ENCODE results near the gene PMEPA1. TPM values are rescaled to one million over a fixed set of nuclear protein-coding genes. Genes with fewer than 3 reads are reported as not detected.

The PMEPA1 gene
- total RNA-seq, 1 experiment from 2014 or later = 15.0 TPM

DNA sequence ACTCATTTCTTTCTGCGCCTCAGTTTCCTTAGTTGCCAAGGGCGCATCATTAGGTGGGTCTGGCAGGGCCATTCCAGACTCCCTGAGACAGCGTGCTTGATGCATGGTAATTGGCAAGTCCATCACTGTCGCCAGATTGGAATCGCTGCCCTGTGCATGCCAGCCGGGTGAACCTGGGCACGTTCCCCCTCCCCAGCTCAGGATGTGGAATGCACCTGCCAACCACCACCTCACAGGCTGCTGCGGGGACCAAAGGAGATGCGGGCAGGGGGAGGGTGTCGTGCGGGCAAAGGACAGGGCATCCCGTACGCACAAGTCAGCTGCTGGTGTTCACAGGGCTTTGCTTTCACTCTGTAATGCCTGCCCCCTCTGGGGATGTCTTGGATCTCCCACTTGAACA, 36.4 kb upstream of the PMEPA1 start:
- no peak for DNase-seq
- H3K27me3 ChIP-seq = no peaks in the 10 kb centered on the region
- peaks cover 28% of the 10 kb centered on the region for H3K4me1 ChIP-seq
- H3K36me3 ChIP-seq = no peaks in the 10 kb centered on the region
- H3K9me3 ChIP-seq (replicated peaks) = no peaks in the 10 kb centered on the region
- no peak overlapping the region for H3K4me3 ChIP-seq
- no peak overlapping the region for H3K27ac ChIP-seq

GRCh38 chr20:57744206-57744605, 34.4 kb upstream of the PMEPA1 start:
- H3K4me3 ChIP-seq = no peak overlapping the region
- no peak overlapping the region for H3K27ac ChIP-seq
- H3K36me3 ChIP-seq = no peaks in the 10 kb centered on the region
- no peaks in the 10 kb centered on the region for H3K9me3 ChIP-seq (replicated peaks)
- no peak for DNase-seq
- peaks cover 17% of the 10 kb centered on the region for H3K4me1 ChIP-seq
- no peaks in the 10 kb centered on the region for H3K27me3 ChIP-seq

- Histone ChIP-seq H3K36me3 (no peaks in the 10 kb centered on the region), H3K27ac (no peak overlapping the region), H3K9me3 (replicated peaks) (no peaks in the 10 kb centered on the region), H3K27me3 (no peaks in the 10 kb centered on the region), H3K4me1 (peaks cover 13% of the 10 kb centered on the region), H3K4me3 (no peak overlapping the region)
- no peak for DNase-seq
Observed at GRCh38 chr20:57743450-57744095, 33.8 kb upstream of the PMEPA1 start.

- no peak for DNase-seq
- H3K27me3 ChIP-seq = no peaks in the 10 kb centered on the region
- H3K4me1 ChIP-seq = peaks cover 12% of the 10 kb centered on the region
- H3K27ac ChIP-seq = no peak overlapping the region
- no peaks in the 10 kb centered on the region for H3K9me3 ChIP-seq (replicated peaks)
- H3K4me3 ChIP-seq = no peak overlapping the region
- H3K36me3 ChIP-seq = no peaks in the 10 kb centered on the region
Observed at GRCh38 chr20:57742507-57743181, 32.8 kb upstream of the PMEPA1 start.

- Histone ChIP-seq H3K27ac (no peak overlapping the region), H3K4me3 (no peak overlapping the region), H3K36me3 (no peaks in the 10 kb centered on the region), H3K27me3 (no peaks in the 10 kb centered on the region), H3K9me3 (replicated peaks) (no peaks in the 10 kb centered on the region), H3K4me1 (peaks cover 23% of the 10 kb centered on the region)
- DNase-seq = peak in 1 of 2 experiments; percentile 43
Observed at GRCh38 chr20:57738484-57738883, 28.7 kb upstream of the PMEPA1 start.

- peaks cover 23% of the 10 kb centered on the region for H3K4me1 ChIP-seq
- H3K9me3 ChIP-seq (replicated peaks) = no peaks in the 10 kb centered on the region
- DNase-seq = no peak
- no peaks in the 10 kb centered on the region for H3K36me3 ChIP-seq
- no peaks in the 10 kb centered on the region for H3K27me3 ChIP-seq
- no peak overlapping the region for H3K27ac ChIP-seq
- H3K4me3 ChIP-seq = no peak overlapping the region
Observed at GRCh38 chr20:57738053-57738452, 28.2 kb upstream of the PMEPA1 start.

GRCh38 chr20:57737349-57737748, 27.5 kb upstream of the PMEPA1 start:
- Histone ChIP-seq H3K27me3 (no peaks in the 10 kb centered on the region), H3K27ac (no peak overlapping the region), H3K4me1 (peaks cover 23% of the 10 kb centered on the region), H3K9me3 (replicated peaks) (no peaks in the 10 kb centered on the region), H3K4me3 (no peak overlapping the region), H3K36me3 (no peaks in the 10 kb centered on the region)
- no peak for DNase-seq

GRCh38 chr20:57736738-57737347, 27.0 kb upstream of the PMEPA1 start:
- peak; percentile 78 to 88 for DNase-seq
- H3K27ac ChIP-seq = no peak overlapping the region
- peaks cover 23% of the 10 kb centered on the region for H3K4me1 ChIP-seq
- H3K27me3 ChIP-seq = no peaks in the 10 kb centered on the region
- no peaks in the 10 kb centered on the region for H3K36me3 ChIP-seq
- no peaks in the 10 kb centered on the region for H3K9me3 ChIP-seq (replicated peaks)
- peak overlapping the region; percentile 4; the same call in 1 of the 2 replicates for H3K4me3 ChIP-seq

DNA sequence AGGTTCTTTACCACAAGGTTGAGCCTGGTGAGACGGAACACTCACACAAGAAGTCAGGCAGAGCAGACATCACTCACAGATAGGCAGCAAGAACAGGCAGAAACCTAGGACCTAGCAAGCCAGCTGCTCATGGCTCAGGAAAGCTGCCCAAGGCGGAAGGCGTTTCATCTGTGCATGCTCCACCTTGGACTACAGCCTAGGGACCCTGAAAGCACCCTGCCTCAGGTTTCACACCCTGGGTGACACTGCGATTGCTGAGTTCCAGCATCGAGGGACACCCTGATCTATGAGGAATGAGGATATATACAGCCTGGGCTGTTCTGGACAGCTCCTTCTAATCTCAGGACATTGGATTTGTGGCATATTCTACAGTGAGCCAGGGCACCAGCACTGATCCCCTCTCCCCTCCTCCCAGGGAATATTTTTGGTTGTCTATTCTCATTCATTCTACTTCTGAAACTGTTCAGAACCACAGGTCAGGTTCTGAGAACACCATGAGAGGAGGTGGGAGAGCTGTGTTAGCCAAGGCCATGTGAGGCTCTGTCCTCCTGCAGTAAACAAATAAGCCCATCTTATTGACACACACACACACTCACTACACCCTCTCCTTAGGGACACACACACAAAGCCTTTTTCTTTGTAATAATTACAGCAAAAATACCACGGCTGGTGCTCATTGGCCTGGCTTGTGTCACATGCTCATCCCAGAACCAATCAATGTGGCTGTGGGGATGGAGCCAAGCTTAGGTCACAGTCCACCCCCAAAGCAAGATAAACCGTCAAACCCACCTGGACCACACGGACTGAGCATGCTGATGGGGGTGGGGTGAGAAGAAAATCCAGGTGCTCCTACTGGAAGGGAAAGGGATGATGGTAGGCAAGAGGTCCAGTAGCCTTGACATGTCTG, 26.3 kb upstream of the PMEPA1 start:
- Histone ChIP-seq H3K4me1 (peaks cover 23% of the 10 kb centered on the region), H3K9me3 (replicated peaks) (no peaks in the 10 kb centered on the region), H3K4me3 (peak overlapping the region; percentile 4; the same call in 1 of the 2 replicates), H3K36me3 (no peaks in the 10 kb centered on the region), H3K27ac (no peak overlapping the region), H3K27me3 (no peaks in the 10 kb centered on the region)
- peak in 1 of 2 experiments; percentile 70 for DNase-seq

DNA sequence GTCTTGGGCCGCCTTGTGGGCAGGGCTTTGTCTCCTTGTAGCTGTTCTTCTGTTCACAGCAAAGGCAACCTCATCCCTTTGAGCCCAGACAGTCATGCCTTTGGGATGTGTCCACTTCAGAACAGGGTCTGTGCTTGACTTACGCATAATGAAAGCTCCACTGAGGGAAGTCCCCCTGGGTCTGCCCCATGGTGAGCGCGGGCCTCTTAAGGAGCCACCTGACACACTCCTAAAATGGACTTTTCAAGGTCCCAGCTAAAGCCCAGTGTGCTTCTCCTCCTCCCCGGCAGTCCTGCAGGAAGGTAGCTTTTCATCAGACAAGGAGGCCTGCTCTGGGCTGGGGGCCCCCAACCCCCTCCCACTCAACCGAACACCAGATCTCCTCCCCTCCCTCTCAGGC, 24.9 kb upstream of the PMEPA1 start:
- H3K4me1 ChIP-seq = peaks cover 23% of the 10 kb centered on the region
- no peaks in the 10 kb centered on the region for H3K36me3 ChIP-seq
- no peak overlapping the region for H3K27ac ChIP-seq
- no peak overlapping the region for H3K4me3 ChIP-seq
- no peaks in the 10 kb centered on the region for H3K27me3 ChIP-seq
- DNase-seq = no peak
- H3K9me3 ChIP-seq (replicated peaks) = no peaks in the 10 kb centered on the region

DNA sequence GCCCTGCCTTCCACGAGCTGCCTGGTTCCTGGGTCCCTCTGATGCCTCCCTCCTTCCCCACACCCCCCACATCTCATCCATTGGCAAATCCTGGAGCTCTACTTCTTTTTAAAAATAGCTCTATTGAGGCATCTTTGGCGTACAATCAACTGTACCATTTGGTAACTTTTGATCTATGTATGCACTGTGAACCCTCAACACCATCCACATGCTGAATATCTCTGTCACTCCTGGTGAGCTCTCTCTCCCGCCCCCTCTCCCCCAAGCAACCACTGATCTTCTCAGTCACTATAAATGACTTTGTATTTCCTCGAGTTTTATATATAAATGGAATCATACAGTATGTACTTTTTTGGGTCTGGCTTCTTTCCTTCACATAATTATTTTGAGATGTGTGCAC, 22.4 kb upstream of the PMEPA1 start:
- Histone ChIP-seq H3K9me3 (replicated peaks) (no peaks in the 10 kb centered on the region), H3K27me3 (no peaks in the 10 kb centered on the region), H3K4me1 (peaks cover 24% of the 10 kb centered on the region), H3K36me3 (no peaks in the 10 kb centered on the region), H3K4me3 (no peak overlapping the region), H3K27ac (no peak overlapping the region)
- DNase-seq = no peak

DNA sequence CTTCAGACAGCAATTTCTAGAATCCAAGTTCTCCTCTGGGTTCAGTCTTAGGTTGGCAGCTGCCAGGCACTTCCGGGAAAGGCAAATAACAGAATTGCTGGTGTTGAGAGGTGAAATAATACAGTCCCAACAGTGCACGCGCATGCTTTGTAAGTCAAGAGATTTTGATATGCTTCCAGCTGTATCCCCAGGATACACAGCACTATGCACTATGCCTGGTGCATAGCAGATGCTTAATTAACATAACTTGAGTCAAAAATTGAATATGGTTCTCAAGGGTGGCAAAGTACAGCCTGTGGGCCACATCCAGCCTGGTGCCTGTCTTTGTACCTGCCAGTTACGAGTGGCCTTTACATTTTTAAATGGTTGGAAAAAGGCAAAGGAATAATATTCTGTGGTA, 18.9 kb upstream of the PMEPA1 start:
- no peaks in the 10 kb centered on the region for H3K27me3 ChIP-seq

GRCh38 chr20:57727863-57728262, 18.0 kb upstream of the PMEPA1 start:
- Histone ChIP-seq H3K27ac (peak overlapping the region; percentile 29; the same call in 1 of the 2 replicates), H3K4me3 (no peak overlapping the region), H3K4me1 (peaks cover 37% of the 10 kb centered on the region), H3K36me3 (no peaks in the 10 kb centered on the region), H3K27me3 (no peaks in the 10 kb centered on the region), H3K9me3 (replicated peaks) (no peaks in the 10 kb centered on the region)
- DNase-seq = peak in 1 of 2 experiments; percentile 60

More for the DNA sequence above, 18.9 kb upstream of the PMEPA1 start:
- no peak for DNase-seq
- Histone ChIP-seq H3K4me1 (peaks cover 37% of the 10 kb centered on the region), H3K36me3 (no peaks in the 10 kb centered on the region), H3K9me3 (replicated peaks) (no peaks in the 10 kb centered on the region), H3K4me3 (no peak overlapping the region), H3K27ac (no peak overlapping the region)

DNA sequence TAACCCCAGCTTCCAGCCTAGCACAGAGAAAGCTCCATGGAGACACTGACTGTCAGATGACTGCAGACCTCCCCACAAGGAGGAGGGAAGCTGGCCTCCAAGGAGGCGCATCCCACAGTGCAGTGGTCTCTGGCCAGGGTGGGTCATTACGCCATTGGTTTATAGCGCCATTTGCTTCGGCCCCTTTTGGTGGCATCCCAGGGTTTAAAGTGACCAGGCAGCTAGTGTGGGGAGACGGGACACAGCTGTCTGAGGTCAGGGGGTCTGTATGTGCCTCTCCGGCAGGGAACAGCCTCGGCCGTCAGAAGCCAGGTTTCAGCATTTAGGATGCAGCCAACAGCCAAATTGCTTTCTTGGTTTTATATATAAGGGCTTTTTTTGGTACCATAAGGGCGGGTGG, 15.8 kb upstream of the PMEPA1 start:
- Histone ChIP-seq H3K4me3 (no peak overlapping the region), H3K36me3 (no peaks in the 10 kb centered on the region), H3K27ac (peak overlapping the region; percentile 55), H3K9me3 (replicated peaks) (no peaks in the 10 kb centered on the region), H3K27me3 (no peaks in the 10 kb centered on the region), H3K4me1 (peaks cover 37% of the 10 kb centered on the region)
- DNase-seq = no peak
